ENCODE results near the gene MLPH.

The MLPH gene

DNA sequence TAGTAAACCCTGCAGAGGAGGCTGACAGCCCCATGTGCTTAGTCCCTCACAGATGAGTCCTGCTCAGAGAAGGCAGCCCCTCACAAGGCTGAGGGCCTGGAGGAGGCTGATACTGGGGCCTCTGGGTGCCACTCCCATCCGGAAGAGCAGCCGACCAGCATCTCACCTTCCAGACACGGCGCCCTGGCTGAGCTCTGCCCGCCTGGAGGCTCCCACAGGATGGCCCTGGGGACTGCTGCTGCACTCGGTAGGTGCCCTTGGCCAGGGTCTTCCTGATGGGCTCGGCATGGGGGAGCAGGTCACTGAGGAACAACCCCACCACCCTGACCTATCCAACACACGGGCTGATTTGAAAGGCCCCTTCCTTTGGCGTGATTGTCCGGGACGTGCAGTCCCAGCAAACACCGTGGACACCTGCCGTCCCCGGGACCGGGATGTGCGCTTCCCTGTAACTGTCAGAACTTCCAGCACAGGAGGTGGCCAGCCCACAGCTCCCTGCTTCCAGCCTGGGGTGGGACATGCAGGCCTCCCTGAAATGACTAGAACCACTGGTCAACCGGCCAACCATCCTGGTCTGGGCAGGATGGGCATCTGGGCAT is 38.6 kb downstream of the MLPH start:
- no peak for FAIRE-seq

DNA sequence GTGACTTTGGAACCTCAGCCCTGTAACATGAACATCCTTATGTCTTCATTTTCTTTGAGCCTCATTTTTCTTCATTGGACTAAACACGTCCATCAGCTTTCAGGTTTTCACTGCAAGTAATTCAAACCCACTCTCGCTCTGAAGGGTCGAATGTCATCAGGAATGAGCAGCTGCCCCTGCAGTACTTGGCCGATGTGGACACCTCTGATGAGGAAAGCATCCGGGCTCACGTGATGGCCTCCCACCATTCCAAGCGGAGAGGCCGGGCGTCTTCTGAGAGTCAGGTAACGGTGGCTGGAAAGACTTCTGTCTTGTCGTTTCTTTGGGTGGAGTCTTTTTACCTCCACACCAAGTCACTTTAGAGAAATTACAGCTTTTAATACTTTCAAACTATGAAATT is 40.2 kb downstream of the MLPH start:
- FAIRE-seq, result no peak

DNA sequence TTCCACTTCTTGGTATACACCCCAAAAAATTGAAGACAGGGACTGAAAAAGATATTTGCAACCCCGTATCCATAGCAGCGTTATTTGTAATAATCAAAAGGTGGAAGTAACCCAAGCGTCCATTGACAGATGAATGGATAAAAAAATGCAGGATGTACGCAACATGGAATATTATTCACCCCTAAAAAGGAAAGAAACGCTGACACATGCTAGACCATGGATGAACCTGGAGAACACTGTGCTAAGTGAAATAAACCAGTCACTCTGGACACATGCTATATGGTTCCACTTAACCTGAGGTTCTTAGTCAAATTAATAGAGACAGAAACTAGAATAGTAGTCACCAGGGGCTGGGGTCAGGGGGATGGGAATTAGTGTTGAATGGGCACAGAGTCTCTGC is 40.7 kb downstream of the MLPH start:
- no peak for FAIRE-seq

DNA sequence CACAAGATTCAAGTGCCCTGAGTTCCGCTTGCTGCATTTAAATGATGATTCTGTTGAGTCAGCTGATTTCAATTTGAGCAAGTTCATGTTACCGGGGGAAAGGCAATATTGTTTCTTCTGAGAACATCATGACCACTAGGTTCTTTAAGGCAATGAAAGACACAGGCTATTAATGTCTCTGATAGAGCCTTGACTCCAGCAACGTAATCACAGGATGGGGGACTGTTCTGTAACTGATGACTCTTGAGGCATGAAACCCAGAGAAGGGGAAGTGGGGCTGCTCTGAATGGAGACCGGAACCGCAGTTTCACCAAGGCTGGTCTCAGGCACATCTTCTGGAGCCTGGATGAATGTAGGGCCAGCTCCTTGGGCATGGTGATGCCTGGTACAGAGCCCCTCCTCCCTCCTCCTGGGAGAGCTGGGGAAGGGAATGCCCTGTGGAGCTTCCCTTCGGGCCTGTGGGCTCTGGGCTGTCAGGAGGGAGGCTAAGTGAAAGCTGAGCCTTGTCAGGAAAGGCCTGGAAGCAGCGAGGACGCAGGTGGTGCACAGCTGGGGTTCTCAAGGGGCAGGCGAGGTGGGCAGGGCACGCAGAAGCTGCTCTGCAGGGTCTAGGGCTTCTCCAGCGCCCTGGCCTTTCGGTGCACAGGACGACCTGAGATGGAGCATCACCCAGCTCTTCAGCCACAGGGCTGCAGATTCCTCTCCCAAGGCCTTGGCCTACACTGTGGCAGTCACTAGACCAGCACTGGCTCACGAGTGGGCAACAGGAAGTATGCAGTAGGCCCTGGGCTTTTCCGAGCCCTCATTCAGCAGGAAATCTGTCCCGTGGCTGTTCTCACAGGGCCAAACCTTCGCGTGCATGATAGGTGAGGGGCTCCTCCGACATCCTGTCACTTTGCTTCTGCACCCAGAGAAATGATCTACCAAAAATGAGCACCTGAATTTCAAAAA is 42.7 kb downstream of the MLPH start:
- FAIRE-seq, result no peak

DNA sequence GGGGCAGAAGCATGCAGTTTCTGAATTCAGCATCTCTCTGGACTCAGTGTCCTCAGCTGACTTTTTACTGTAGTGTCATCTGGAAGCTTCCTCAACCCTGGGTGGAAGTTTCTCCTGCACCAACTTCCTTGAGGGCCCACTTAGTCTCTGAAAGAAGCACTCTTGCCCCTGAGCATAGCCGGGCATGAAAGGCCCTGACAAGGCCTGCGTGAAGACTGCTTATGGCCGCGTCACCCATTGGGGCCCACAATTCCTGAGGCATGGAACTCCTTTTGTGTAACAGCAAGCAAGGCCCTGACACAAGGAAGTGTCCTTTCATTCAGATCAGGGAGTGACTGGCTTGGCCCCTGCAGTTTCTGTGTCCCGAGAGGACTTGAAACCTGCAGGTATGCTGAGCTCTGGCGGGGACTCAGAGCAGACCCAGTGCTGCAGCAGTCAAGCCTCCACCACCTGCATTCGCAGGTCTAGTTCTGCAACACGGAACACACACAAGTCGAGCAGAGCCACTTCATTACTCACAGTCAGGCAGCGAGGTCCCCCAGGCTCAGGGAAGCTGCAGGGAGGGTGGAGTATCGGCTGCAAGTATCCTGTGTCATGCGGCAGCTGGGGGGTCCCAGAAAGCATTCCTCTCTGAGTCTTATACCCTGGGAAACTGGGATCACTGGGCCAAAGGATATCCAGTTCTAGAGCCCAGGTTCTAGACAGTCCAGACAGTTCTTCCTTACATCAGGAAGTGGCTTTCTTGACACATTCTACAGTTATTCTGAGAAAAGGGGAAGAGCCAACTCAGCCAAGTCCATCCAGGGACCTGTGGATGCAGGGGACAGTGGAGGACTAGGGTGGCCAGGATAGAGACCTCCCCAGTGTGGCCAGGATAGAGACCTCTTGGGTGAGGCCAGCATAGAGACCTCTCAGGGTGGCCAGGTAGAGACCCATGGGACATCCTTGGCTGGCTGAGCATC is 43.7 kb downstream of the MLPH start:
- no peak for FAIRE-seq

DNA sequence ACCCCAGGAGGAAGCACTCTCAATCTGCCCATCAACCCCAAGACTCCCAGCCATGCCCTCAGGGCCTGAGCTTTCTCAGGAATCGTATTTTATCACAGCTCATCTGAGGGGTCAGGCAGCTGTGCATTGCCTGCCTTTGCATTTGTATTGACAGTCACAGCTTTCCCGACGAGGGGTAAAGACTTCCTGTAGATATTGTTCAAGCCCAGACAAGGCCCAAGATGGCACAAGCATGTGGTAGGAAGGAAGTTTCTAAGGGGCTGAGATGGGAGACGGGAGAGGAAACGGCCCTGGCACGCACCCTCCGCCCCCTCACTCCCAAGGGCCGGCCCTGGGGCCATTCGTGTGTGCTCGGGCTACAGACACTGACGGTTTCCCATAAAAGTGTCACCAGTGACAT is 45.1 kb downstream of the MLPH start:
- no peak for FAIRE-seq

DNA sequence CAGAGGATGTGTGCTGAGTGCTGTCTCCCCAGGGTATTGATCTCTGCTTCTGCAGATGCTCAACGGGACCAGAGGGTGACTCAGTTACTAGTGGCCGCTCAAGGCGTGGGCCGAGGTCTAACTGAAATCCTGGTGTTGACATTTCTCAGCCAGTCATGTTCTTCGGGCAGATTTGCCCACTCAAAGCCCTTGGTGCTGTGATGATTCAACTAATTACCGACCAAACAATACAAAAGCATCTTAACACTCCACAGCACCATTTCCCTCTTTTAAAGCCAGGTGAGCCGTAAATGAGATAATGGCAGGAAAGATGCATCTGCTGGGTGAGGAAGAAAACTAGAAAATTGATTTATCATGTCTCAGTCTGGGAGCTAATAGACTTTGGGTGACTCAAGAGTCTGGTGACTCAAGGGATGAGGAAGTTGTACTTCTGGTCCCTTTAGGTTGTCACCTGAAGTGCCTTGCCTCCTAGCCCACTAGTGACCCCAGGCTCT is 46.7 kb downstream of the MLPH start:
- FAIRE-seq, result no peak

DNA sequence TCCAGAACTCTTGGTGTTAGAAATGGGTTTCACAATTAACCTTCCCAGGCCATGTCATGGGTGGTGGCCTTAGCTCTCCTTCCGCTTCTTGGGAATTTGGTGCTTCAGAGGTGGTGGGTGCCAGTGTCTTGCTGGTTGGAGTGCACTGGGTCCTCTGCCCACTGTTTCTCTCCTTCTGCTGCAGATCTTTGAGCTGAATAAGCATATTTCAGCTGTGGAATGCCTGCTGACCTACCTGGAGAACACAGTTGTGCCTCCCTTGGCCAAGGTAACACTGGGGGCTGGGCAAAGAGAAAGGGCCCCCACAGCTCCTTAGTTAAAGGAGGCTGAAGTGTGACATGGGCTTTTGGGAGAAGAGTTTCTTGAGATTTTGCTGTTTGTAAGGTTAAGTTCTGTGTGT is 47.3 kb downstream of the MLPH start:
- FAIRE-seq, result no peak

DNA sequence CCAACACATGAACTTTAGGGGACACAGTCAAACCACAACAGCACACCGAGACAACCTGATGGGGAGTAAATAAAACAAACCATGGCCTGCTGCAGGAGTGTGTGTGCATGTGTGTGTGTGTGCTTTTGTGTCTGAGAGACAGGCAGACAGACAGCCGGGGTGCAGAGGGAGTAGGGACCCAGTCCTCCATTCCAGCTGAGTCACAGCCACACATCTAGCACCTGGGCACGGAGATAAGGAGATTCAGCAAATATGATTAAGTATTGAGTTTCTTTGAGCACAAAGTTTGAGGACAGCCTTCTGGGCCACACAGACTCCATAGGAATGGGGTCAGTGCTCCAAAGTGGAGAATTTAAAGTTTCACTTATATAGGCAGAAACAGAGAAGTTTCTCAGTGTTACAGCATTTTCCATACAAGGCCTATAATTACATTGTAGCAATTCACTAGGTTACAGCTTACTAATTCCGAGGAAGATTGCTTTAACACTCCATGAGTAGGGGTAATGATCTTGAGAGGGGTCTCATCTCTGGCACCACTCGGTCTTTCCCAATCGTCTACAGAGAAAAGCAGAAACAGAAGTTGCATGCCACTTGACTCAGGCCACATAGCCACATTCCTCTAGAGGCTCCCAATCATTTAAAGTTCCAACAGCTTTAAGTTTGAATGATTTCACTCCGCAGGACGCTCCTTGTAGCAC is 48.5 kb downstream of the MLPH start:
- FAIRE-seq, result no peak

DNA sequence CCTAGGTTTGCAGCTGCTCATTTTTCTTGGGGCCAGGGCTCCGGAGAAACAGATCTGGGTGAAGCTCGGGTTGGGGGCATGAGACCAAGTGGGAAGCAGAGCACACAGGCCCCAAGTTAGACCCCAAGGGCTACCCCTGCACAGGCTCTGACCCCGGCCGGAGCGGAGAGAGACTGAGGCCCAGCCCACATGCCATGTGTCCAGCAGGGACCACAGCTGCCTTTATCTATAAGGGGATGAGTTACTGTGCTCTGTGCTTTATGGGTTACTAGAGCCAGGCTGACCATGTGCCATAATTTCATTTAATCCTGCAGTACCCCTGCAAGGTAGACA is 49.0 kb downstream of the MLPH start:
- no peak for FAIRE-seq

DNA sequence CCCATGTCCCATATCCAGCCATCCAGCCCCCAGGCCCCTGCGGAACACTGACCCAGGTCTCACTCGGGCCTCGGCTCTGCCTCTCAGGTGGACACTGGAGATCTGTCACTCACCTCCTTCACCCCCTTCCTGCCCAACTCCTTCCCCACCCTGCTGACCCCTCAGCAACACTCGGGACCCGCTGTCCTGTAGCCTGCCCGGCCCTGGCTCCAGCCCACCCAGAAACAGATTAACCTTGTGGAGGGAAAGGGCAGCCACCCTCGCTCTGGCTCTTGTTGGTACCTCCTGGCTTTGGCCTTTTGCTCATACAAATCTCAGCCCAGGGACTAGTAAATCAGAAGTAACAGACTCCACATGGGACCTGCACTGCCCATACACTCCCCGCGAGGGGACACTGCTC is 49.6 kb downstream of the MLPH start:
- no peak for FAIRE-seq

DNA sequence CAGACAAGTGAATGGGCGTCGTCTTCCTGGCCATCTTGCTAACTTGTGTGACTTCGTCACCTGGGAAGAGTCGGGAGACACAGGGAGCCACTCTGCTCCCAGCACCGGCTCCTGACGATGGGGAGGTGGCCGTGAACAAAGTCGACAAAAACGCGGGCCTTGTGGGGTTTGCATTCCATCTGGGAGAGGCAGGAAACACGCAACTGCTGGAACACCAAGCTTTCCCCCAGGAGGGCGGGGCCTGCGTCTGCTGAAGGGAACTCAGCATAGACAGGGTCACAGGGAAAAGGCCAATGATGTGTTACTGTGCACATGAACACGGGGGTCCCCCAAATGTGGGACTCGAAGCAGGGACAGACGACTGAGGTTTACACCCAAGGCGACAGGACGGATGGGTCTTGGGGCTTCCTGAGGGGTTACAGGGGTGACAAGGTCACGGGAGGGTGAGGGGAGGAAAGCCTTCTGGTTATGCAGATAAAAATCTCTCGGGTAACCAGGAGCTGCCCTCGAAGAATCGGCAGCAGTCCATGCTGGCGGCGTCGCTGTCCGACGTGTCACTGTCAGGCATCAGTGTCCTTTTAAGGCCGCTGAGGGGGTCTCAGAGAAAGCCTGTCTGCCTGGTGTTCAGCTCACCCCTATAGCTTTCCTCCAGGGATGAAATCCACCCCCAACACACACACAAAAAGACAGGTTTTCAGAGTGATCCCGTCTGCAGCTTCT is 51.1 kb downstream of the MLPH start:
- no peak for FAIRE-seq

DNA sequence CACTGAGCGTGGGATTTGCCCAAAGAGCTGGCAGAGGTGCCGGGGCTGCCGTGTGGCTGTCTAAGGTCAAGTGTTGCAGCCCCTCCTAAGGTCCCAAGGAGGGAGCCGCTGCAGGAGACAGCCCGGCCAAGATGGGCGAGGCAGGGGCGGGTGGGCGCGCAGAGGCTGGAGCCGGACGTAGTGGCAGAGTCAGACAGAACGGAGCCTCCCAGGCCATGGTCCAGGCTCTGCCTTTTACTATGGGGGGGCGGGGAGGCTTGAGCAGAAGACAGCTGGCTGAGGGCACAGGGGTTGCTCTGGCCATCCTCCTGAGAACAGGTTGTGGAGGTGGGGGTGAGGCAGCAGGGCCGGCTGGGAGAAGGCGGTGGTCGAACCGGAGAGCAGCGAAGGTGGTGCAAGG is 51.9 kb downstream of the MLPH start:
- no peak for FAIRE-seq

DNA sequence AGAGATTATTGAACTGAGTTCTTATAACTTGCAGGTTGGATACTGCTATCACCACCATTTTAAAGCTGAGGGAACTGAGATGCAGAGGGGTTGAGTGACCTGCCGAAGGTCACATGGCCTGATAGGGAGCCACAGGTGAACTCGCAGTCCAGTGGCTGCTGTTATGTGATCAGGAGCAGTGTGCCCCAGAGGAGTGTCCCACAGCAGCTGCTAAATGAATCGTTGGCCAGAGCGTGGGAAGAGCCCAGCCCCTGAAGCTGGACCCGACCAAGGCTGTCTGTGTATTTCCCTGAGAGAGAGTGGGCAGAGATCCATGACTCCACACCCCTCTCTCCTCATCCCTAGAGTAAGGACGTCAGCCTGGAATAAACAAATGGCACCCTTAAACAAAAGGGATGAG is 52.6 kb downstream of the MLPH start:
- no peak for FAIRE-seq

DNA sequence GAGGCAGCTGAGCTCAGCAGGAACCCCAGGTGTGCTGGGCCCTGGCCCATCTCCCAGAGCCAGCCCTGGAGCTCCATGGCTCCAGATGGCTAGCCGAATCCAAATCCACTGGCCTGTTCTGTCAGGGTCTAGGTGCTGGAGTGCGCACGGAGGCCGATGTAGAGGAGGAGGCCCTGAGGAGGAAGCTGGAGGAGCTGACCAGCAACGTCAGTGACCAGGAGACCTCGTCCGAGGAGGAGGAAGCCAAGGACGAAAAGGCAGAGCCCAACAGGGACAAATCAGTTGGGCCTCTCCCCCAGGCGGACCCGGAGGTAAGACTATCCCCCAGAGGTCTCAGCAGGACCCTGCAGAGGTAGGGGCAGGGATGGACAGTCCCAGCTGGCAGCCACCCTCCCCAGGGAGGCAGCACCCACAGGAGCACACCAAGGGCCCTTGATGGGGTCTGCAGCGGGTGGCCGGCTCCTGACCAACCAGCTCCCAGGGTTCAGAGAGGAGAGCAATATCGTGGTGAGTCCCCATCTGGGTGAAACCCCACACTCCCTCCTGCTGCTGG is 53.2 kb downstream of the MLPH start:
- no peak for FAIRE-seq

DNA sequence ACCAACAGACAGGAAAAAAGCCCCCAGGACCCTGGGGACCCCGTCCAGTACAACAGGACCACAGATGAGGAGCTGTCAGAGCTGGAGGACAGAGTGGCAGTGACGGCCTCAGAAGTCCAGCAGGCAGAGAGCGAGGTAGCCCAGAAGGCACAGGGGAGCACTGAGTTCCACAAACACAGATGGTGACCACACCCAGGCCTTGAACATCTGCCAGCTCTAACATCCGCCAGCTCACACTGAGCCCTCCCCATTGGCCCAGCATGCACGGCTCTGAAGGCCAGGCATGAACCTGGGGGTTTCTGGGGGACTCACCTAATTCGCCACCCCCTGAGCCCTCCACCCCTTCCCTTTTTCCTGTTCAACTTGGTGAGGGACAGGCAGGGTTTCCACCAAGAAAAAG is 53.8 kb downstream of the MLPH start:
- FAIRE-seq, result no peak

DNA sequence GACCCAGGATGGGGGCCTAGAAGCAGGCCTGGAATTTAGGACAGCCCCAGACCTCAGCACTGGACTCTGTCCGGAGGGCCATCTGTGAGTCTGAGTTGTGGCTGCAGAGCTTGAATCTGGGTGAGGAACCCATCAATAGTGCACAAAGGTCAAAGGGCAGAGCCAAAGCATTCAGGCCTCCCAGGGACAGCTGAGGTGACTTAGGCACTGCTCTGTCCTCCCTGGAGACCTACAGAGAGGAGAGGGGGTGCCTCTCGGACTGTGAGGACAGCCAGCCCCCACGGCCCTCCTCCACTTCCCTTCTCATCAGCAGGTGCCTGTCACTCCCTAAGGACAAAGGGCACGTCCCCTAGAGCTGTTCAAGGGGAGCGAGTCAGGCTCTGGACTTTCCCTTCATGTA is 54.2 kb downstream of the MLPH start:
- FAIRE-seq, result no peak

DNA sequence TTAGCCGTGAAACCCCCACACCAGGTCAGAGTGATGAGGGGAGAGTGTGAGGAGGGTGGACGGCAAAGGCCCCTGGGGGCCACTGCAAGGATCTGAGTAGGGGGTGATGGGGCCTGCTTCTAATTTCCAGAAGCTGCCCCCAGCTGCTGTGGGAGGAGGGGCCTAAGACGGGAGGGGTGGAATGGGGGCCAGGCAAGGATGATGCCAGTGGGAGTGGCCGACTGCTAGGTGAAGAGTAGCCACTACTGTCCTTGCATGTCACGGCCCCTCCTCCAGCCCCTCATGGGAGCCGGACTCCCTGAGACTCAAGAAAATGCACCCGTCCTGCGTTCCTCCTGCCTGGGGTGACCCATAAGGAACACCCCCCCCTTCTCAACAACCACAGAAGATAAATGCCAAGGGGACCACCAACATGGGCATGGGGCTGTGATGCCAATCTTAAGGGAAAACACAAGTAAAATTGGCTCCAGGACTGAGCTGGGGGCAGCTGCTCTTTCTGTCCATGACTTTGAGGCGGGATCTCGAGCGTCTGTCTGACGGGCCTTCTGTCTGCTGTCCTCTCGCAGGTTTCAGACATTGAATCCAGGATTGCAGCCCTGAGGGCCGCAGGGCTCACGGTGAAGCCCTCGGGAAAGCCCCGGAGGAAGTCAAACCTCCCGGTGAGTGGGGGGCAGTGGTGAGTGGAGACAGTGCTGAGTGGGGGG is 55.1 kb downstream of the MLPH start:
- no peak for FAIRE-seq

DNA sequence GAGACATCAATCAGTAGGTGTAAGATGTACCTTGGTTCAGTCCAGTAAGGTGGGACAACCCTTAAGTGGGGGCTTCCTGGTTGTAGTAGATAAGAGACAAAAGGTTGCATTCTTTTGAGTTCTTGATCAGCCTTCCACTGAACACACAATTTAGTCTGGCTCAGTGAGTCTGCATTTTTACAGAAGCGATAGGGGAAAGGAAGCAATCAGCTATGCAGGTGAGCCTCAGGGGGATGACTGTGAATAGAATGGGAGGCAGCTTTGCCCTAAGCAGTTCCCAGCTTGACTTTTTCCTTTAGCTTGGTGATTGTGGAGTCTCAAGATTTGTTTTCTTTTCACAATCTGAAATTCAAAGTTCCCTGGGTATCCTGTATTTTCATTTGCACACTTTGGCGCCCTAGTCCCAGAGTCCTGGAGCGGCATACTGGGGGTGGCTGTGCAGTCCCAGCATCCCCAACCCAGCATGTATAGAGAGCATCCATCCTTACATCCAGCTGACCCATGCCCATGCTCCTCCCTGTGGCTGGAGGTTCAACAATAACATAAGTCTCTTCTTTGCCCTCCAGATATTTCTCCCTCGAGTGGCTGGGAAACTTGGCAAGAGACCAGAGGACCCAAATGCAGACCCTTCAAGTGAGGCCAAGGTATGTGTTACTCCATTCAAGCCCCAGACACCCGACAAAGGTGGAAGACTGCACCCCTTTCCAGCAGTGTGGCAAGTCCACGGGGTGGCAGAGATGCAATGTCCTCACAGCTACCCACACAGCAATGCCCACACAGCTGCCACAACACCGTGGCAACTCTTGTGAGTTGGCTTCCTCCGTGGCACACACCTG is 59.2 kb downstream of the MLPH start:
- FAIRE-seq, result no peak

DNA sequence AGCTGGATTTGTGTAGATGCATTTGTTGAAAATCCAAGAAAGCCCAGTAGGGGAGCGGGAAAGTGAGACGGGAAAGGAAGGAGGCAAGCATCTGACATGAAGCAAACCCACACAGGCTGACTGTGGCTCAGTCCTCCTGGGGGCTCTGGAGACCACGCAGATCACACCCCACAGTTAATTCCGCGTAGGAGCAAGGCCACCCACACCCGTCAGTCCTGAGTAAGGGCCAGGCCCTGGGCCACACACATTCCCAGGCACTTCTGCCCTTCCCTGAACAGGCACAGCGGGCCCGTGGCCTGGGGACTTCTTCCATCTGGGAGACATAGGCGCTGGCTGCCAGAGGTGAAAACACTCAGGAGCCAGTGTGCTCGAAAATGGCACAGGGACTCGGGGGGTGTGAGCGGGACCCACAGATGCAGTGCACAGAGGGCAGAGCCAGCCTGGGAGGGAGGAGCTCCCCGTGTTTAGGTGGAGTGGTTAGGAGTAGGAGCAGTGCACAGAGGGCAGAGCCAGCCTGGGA is 59.9 kb downstream of the MLPH start:
- no peak for FAIRE-seq

All from G401.6 (cell line).